Stimulated activated CD4-positive, alpha-beta T cell treated with anti-CD3 and anti-CD28 coated beads, Interleukin-2, amount 100 ng/mL, for 4 hours (primary cell): ENCODE data around the gene VAV1.

Experiments
- DNase-seq: peaks from one replicate; pipeline ENCODE4 v3.0.0-alpha.2; 2020; ENCODE audit warnings: low read depth

Gene VAV1, protein sequence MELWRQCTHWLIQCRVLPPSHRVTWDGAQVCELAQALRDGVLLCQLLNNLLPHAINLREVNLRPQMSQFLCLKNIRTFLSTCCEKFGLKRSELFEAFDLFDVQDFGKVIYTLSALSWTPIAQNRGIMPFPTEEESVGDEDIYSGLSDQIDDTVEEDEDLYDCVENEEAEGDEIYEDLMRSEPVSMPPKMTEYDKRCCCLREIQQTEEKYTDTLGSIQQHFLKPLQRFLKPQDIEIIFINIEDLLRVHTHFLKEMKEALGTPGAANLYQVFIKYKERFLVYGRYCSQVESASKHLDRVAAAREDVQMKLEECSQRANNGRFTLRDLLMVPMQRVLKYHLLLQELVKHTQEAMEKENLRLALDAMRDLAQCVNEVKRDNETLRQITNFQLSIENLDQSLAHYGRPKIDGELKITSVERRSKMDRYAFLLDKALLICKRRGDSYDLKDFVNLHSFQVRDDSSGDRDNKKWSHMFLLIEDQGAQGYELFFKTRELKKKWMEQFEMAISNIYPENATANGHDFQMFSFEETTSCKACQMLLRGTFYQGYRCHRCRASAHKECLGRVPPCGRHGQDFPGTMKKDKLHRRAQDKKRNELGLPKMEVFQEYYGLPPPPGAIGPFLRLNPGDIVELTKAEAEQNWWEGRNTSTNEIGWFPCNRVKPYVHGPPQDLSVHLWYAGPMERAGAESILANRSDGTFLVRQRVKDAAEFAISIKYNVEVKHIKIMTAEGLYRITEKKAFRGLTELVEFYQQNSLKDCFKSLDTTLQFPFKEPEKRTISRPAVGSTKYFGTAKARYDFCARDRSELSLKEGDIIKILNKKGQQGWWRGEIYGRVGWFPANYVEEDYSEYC

GRCh38 chr19:6772028-6772865 lies at the start of gene VAV1:
Gene VAV1 (plus strand): TSS chr19:6772708. CDS start chr19:6772808, 100 bp downstream.
- DNase-seq: peak; percentile 85

DNA sequence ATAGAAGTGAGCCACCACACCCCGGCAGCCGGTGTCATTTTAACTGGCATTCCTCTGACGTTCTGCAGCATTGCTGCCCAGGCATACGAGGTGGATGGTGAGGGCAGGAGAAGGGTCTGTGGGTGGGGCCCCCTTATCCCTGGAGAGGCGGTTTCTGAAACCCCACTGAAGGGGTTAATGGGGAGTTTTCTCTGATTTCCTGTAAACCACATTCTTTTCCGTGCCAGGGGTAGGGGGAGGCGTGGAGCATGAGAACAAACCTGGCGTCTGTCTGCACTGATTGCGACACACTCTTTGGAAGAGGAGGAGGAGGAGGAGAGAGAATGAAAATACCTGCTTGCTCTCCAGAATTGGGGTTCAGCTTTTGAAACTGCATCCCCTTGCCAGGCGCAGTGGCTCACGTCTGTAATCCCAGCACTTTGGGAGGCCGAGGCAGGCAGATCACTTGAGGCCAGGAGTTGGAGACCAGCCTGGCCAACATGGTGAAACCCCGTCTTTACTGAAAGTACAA lies 49.3 kb upstream of the VAV1 start:
- no peak for DNase-seq

GRCh38 chr19:6723738-6724137 lies 48.8 kb upstream of the VAV1 start:
- DNase-seq: no peak

DNA sequence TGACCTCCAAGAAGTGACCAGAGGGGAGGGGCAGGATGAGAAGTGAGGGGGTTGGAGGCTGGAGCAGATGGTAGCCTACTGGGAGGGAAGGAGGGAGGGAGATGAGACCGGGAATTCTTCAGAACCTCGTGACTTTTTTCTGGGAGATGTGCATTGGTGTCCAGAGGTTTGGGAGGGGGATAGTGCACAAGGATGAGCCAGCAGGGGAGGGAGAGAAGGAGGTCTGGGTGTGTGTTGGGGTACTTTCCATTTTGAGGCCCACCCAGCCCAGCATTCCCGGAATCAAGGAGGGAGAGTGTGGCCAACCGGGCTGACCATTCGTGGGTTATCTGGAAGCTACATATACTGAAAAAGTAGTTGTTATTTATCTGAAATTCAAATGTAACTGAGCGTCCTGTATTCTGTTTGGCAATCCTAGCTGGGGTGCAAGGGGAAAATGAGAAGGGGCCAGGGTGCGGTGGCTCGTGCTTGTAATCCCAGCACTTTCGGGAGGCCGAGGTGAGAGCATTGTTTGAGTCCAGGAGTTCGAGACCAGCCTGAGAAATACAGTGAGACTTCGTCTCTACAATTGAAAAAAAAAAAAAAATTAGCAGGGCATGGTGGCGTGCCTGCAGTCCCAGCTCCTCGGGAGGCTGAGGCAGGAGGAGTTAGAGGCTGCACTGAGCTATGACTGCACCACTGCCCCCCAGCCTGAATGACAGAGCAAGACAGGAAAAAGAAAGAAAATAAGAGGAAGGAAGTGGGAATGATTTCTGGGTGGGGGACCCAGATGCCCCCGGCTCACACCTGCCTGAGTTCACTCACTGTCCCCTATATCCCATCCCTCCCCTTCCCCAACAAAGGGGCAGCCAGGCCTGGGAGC lies 47.6 kb upstream of the VAV1 start:
- DNase-seq: no peak

DNA sequence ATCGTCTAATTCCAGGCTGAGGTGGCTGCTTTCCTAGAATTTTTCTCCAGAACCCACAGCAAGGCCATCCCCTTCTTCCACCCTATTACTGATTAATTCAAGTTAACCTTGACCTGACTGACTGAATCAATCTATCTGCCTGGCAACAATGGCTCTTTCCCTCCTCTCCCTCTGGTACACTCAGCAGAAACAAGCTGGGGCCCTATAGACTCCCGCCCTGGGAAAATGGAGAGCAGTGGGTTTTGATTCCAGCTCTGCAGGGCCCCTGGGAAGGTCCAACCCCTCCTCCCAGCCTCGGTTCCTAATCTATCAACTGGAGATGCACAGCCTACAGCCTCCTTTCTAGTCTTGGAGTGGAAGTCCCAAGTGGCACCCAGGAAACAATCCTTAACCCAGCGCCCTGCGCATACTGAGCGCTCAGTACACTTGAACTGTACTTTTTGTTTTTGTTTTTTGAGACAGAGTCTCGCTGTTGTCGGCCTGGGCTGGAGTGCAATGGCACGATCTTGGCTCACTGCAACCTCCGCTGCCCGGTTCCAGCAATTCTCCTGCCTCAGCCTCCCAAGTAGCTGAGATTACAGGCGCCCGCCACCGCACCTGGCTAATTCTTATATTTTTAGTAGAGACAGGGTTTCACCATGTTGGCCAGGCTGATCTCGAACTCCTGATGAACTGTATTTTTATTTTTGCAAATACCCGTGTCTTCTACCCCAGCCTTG lies 46.8 kb upstream of the VAV1 start:
- DNase-seq: no peak

GRCh38 chr19:6728346-6728745 lies 44.2 kb upstream of the VAV1 start:
- no peak for DNase-seq

- no peak for DNase-seq
Measured at GRCh38 chr19:6729573-6730152, 42.8 kb upstream of the VAV1 start.

GRCh38 chr19:6730153-6730804 lies 42.2 kb upstream of the VAV1 start:
- DNase-seq: no peak

DNA sequence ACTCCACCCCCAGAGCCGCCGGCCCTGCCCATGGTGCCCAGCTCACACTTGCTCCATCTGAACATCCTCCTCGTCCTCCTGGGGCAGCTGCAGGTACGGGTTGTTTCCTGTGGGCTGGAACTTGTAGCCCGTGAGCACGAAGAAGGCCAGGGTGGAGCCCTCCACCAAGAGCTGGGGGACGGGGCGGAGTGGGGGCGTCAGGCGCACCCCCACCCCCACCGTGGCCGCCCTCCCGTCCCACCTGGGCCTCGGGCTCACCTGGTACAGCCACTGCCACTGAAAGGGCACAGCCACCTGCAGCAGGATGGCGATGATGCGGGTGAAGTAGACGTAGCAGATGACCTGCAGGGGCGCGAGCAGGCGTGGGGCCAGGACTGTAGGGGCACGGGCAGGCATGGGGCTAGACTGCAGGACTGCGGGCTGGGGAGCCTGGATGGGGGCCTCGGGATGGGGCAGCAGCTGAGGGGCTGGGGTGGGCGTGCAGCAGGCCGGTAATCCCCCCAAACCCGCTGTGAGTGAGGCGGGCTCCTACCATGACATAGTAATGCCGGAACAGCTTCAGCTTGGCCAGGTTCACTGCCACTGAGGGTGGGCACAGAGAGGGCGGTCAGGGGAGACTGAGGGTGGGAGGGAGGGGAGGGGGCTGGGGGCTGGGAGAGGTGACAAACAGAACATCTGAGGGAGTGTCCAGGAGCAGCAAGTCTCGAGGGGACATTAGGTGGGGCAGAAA lies 41.4 kb upstream of the VAV1 start:
- no peak for DNase-seq

DNA sequence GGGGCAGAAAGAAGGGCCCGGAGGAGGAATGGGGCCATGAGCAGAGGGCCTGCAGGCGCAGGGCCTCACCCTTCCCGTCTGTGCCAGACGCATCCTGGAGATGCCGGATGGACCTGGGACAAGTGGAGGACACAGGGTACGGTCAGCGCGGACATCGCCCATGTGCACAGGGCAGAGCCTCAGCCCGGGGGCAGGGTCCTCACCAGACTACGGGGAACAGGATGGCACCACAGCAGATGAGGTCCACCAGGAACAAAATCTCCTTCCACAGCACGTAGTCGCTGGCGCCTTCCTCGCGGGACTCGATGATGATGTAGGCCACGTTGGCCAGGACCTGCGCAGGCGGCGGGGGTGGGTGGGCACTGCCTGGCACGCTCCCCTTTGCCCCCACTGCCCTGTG lies 40.7 kb upstream of the VAV1 start:
- DNase-seq: no peak

- no peak for DNase-seq
Measured at GRCh38 chr19:6732803-6733337, 39.6 kb upstream of the VAV1 start.

GRCh38 chr19:6733338-6734095 lies 39.0 kb upstream of the VAV1 start:
- no peak for DNase-seq

GRCh38 chr19:6734096-6734696 lies 38.3 kb upstream of the VAV1 start:
- DNase-seq: no peak

GRCh38 chr19:6735181-6735911 lies 37.2 kb upstream of the VAV1 start:
- DNase-seq: no peak

DNA sequence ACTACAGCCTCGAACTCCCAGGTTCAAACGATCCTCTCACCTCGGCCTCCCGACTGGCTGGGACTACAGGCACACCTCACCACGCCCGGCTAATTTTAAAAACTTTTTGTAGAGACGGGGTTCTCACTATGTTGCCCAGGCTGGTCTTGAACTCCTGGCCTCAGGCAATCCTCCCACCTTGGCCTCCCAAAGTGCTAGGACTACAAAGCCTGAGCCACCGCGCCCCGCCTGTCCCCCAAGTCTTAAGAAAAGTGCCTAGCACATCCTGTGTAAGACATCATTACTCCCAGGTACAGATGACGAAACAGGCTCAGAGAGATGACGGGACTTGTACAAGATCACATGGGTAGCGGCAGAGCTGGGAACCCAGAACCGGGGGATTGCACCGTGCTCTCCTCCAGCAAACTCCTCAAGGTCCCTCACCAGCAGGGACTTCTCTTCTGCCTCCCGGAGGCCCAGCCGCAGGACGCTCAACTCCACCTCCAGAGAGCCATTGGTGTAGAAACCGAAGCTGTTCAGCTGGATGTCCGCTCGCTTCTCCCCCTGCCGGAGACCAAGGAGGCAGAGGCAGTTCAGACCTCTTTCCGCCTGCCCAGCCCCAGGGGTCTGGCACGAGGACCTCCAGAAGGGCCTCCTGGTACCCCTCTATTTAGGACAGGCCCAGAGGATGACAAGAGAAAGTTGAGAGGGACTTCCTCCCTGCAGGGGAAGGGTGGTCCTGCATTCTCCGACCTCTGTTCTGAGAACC lies 36.2 kb upstream of the VAV1 start:
- peak; percentile 50 for DNase-seq

- DNase-seq: no peak
Measured at GRCh38 chr19:6736917-6737283, 35.6 kb upstream of the VAV1 start.
